Cardiac muscle cell (in vitro differentiated cells and primary cell): ENCODE data around the gene PRR5. TPM values are rescaled to one million over a fixed set of nuclear protein-coding genes. Genes with fewer than 3 reads are reported as not detected.
"Not testable (repeated sequence)": the region's sequence is repeated elsewhere in the genome, so short reads cannot be mapped to it uniquely, and the experiment has no call there.

Source experiments
- DNase-seq, 2 donors: peaks; one replicate each; pipeline versions ENCODE4 v3.0.0 to v3.0.0-alpha.2; 2010 to 2017; ENCODE audit warnings: low read depth in 1 of 2, low spot score in 1 of 2
- H3K27ac ChIP-seq: fragments of 200-600 bp; sonication (generic); 2 replicates; pipeline ENCODE4 v1.5.1; 2016
- H3K27me3 ChIP-seq: fragments of 200-600 bp; sonication (generic); 2 replicates; pipeline ENCODE4 v1.6.0; 2016; ENCODE audit warnings: control low read depth
- H3K36me3 ChIP-seq: fragments of 200-600 bp; sonication (generic); 2 replicates; pipeline ENCODE4 v1.5.1; 2016; ENCODE audit warnings: control low read depth
- H3K4me1 ChIP-seq: fragments of 200-600 bp; sonication (generic); 2 replicates; pipeline ENCODE4 v1.8.1; 2017; ENCODE audit warnings: low read depth, mild to moderate bottlenecking, mixed run types
- H3K4me3 ChIP-seq: fragments of 200-600 bp; sonication (generic); 2 replicates; pipeline ENCODE4 v1.5.1; 2016; ENCODE audit warnings: mild to moderate bottlenecking
- H3K9me3 ChIP-seq: fragments of 200-600 bp; sonication (generic); 2 replicates; pipeline ENCODE4 v1.5.1; 2017; ENCODE audit warnings: low read depth, mild to moderate bottlenecking, control low read depth
- polyA plus RNA-seq: library from polyadenylated mRNA; unstranded; fragments of >200 nt; fragmentation: Nextera tagmentation; extraction: Ambion mirVana; gene quantifications from 2 replicates; pipeline ENCODE4 v1.2.1, GENCODE V29; 2016
- total RNA-seq: library from RNA; depleted of rRNA; stranded (reverse); fragments of >200 nt; gene quantifications from 2 replicates; pipeline ENCODE4 v1.2.3, GENCODE V29; 2016
- TF ChIP-seq, protein P1 (sequence below): IDR thresholded peaks from 2 replicates; pipeline ENCODE4 v1.5.1; 2012; ENCODE audit warnings: low read depth, mild to moderate bottlenecking, low read length

The PRR5 gene
- total and polyA plus RNA-seq, 2 experiments from 2014 or later = 36.5 to 41.7 TPM

DNA sequence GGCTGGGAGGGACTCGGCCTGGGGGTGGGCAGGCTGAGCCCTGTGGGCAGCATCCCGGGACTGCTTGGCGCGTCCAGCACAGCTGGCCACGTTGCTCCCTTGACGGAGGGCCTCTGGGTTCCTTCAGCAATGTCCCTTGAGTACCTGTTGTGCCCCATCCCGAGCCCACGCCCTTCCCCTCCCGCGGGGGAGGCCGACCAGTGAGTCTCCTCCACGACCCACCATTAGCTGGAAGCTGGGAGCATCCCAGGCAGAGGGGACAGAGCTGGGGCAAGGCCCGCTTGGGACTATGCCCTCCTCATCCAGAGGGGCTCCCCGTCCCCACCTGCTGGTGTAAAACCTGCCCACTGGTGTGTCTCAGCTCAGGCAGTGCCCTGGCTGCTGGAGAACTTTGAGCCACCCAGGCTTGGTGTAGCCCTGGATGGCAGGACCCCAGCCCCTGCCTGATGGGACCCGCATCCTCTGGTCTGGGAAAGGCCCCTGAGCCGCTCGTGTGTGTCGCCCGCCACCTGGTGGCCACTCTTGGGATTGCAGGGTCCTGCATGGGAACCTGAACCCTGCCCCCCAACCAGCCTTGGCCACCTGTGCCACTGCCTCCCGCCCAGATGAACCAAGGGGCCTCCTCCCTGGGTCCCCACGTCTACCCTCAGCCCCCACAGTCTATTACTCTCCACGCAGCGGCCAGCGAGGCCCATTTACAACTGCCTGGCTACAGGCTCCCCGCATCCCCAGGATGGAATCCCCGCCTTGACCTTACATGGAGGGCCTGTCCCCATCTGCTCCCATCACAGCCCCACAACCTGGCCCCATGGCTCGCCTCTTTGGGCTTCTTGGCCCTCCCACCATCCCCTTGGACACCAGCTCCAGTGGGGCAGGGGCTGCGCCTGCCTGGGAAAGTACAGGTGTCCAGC, 33.8 kb downstream of the PRR5 start:
- DNase-seq = peak; percentile 60 to 82
- Histone ChIP-seq H3K4me3 (no peak overlapping the region), H3K4me1 (no peaks in the 10 kb centered on the region), H3K36me3 (no peaks in the 10 kb centered on the region), H3K9me3 (no peaks in the 10 kb centered on the region), H3K27ac (no peak overlapping the region), H3K27me3 (no peaks in the 10 kb centered on the region)
- TF ChIP-seq, protein P1, sequence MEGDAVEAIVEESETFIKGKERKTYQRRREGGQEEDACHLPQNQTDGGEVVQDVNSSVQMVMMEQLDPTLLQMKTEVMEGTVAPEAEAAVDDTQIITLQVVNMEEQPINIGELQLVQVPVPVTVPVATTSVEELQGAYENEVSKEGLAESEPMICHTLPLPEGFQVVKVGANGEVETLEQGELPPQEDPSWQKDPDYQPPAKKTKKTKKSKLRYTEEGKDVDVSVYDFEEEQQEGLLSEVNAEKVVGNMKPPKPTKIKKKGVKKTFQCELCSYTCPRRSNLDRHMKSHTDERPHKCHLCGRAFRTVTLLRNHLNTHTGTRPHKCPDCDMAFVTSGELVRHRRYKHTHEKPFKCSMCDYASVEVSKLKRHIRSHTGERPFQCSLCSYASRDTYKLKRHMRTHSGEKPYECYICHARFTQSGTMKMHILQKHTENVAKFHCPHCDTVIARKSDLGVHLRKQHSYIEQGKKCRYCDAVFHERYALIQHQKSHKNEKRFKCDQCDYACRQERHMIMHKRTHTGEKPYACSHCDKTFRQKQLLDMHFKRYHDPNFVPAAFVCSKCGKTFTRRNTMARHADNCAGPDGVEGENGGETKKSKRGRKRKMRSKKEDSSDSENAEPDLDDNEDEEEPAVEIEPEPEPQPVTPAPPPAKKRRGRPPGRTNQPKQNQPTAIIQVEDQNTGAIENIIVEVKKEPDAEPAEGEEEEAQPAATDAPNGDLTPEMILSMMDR = peak; percentile 78

DNA sequence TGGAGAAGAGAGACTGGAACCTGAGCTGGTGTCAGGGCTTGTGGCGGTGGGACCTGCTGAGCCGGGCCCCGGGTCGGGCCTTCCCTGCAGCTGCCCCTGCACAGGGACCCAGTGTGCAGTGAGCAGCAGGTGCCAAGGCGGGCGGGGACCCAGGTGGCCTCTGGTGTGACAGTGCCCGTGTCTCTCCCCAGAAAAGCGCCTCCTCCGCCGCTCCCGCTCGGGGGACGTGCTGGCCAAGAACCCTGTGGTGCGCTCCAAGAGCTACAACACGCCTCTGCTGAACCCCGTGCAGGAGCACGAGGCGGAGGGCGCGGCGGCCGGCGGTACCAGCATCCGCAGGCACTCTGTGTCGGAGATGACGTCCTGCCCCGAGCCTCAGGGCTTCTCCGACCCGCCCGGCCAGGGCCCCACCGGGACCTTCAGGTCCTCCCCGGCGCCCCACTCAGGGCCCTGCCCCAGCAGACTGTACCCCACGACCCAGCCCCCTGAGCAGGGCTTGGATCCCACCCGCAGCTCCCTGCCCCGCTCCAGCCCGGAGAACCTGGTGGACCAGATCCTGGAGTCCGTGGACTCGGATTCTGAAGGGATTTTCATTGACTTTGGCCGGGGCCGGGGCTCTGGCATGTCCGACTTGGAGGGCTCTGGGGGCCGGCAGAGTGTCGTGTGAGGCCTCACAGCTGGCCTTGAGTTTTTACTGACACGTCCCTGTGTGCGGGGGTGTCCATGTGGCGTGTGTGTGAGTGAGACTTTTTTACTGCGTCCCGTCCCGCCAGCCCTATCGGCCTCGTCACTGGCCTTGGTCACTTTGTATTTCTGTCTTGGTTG, 34.8 kb downstream of the PRR5 start:
- Histone ChIP-seq H3K36me3 (no peaks in the 10 kb centered on the region), H3K27ac (no peak overlapping the region), H3K9me3 (no peaks in the 10 kb centered on the region), H3K27me3 (no peaks in the 10 kb centered on the region), H3K4me3 (no peak overlapping the region), H3K4me1 (no peaks in the 10 kb centered on the region)
- TF ChIP-seq, protein P1 = no peak
- no peak for DNase-seq

DNA sequence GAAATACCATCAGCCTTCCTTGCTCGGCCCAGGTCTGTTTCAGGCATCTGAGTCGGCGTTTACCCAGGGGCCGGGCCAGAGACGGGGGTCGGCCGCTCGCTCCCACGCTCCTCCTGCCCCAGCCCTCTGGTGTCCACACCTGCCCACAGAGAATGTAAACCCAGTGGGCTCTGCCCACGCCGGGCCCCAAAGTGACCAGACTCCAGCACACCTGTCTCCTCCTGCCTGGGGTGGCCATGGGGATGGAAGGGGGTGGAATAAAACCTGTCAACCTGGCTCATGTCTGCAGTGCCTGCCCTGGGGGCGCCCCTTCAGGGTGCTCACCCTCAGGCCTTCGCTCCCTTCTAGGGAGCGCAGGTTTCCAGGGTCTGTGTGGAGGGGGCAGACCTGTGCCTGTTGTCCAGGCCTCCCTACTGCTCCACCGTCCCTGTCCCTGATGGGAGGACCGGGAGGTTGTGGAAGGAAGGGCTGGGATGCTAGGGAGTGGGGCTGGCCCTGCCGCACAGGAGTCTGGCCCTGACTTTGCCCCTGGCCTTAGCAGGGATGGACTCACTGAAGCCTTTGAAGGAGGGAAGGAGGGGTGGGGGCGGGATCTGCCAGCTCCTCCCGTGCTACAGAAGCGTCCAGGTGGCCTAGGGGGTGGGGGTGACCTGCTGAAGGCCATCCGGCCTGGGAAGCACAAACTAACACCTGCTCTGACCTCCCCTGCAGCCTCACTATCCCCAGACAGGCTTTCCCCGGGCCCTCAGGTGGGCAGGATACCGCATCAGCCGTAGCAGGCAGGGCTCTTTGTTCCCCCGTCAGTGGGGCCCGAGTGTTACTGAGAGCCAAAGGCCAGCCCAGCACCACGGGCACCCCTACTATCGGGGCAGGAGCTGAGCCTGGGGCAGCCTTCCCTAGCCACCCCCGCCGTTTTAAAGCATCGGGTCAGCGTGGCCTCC, 35.7 kb downstream of the PRR5 start:
- Histone ChIP-seq H3K4me3 (no peak overlapping the region), H3K36me3 (no peaks in the 10 kb centered on the region), H3K4me1 (no peaks in the 10 kb centered on the region), H3K27me3 (no peaks in the 10 kb centered on the region), H3K27ac (no peak overlapping the region), H3K9me3 (no peaks in the 10 kb centered on the region)
- no peak for DNase-seq
- TF ChIP-seq, protein P1 = no peak

DNA sequence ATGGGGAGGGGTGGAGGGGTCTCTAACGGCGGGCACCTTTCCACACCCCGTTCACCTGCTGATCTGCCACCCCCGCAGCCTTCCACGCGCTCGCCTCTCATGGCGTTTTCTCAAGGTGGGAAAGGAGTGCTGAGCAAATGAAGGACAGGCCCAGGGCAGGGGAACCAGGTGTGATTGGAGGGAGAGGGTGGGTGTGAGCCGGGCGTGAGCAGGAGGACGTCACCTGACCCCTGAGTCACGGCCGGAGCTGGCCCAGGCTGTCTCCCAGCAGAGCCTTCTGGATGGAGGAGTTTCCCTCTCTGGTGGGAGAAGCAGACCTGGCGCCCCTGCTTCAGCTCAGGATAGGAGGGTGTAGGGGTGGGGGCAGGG, 36.3 kb downstream of the PRR5 start:
- no peak overlapping the region for H3K27ac ChIP-seq
- no peak overlapping the region for H3K4me3 ChIP-seq
- H3K4me1 ChIP-seq = no peaks in the 10 kb centered on the region
- H3K36me3 ChIP-seq = no peaks in the 10 kb centered on the region
- DNase-seq = no peak
- no peaks in the 10 kb centered on the region for H3K27me3 ChIP-seq
- no peaks in the 10 kb centered on the region for H3K9me3 ChIP-seq
- TF ChIP-seq, protein P1 = no peak

DNA sequence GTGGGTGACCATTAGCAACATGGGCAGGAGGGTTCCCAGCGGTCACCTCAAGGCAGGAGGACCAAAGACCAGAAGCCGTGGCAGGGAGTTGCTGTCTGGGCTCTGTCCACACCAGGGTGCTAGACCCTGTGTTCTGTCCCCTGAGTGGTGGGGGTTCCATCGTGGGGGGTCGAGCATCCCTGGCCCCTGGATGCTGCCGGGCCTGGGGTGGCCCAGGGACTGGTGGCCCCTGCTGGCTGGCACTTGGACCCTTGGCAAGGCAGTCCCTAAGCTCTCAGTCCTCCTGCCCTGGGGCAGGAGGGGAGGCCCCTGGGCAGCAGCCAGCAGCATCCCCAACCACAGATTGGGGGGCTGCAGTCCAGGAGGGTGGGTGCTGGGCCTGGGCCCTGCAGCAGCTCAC, 37.0 kb downstream of the PRR5 start:
- TF ChIP-seq, protein P1 = no peak
- no peak overlapping the region for H3K4me3 ChIP-seq
- no peaks in the 10 kb centered on the region for H3K27me3 ChIP-seq
- H3K36me3 ChIP-seq = no peaks in the 10 kb centered on the region
- H3K9me3 ChIP-seq = no peaks in the 10 kb centered on the region
- no peak overlapping the region for H3K27ac ChIP-seq
- DNase-seq = no peak
- no peaks in the 10 kb centered on the region for H3K4me1 ChIP-seq

DNA sequence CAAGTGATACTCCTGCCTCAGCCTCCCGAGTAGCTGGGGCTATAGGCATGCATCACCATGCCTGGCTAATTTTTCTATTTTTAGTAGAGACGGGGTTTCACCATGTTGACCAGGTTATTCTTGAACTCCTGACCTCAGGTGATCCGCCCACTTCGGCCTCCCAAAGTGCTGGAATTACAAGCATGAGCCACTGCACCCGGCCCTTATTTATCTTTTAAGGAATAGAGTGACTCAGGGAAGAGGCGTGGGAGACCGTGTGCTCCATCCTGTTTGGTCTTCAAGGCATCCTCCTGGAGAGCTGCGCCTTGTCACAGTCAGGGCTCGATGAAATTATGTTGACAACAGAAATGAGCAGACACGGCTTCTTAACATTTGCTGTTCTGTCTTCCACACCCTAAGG, 37.7 kb downstream of the PRR5 start:
- H3K4me3 ChIP-seq, H3K4me1 ChIP-seq, H3K9me3 ChIP-seq, H3K36me3 ChIP-seq, H3K27ac ChIP-seq, H3K27me3 ChIP-seq: not testable (repeated sequence)
- peak in 1 of 2 donors; percentile 75 for DNase-seq
